ENCODE measurements around the gene SQSTM1.

DNA sequence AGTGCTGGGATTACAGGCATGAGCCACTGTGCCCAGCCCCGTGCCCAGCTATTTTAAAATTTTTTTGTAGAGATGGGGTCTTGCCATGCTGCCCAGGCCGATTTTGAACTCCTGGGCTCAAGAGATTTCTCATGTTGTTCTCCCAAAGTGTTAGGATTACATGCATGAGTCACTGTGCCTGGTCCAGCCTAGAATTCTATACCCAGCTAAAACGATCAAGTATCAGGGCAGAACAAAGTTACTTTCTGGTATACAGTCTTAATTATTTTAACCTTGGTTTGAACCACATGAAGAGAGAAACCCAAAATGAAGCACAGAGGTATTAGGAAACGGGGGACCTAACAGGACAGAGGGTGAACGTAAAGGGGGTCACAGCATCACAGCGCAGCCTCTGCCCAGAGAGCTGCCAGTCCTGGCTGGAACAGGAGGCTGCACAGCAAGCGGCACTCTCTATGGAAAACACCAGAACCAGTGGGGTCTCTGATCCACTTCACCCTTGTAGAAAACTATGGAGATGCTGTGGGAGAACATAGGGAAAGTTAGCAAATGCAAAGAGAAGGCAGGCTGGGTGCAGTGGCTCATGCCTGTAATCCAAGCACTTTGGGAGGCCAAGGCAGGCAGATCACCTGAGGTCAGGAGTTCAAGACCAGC lies 10.2 kb downstream of the SQSTM1 start:
- TF ChIP-seq, protein P1, sequence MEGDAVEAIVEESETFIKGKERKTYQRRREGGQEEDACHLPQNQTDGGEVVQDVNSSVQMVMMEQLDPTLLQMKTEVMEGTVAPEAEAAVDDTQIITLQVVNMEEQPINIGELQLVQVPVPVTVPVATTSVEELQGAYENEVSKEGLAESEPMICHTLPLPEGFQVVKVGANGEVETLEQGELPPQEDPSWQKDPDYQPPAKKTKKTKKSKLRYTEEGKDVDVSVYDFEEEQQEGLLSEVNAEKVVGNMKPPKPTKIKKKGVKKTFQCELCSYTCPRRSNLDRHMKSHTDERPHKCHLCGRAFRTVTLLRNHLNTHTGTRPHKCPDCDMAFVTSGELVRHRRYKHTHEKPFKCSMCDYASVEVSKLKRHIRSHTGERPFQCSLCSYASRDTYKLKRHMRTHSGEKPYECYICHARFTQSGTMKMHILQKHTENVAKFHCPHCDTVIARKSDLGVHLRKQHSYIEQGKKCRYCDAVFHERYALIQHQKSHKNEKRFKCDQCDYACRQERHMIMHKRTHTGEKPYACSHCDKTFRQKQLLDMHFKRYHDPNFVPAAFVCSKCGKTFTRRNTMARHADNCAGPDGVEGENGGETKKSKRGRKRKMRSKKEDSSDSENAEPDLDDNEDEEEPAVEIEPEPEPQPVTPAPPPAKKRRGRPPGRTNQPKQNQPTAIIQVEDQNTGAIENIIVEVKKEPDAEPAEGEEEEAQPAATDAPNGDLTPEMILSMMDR (conservative IDR thresholded peaks at IDR 0.05), result no peak
- TF ChIP-seq EZH2 (IDR thresholded peaks at IDR 0.05; ENCODE audit: low read depth), result no peak

All from PC-9 (cell line).